GM18951 (cell line): Measurements from ENCODE around the gene UGT1A4.
"Not testable (repeated sequence)": the region's sequence is repeated elsewhere in the genome, so short reads cannot be mapped to it uniquely, and the experiment has no call there.

Experiments
- POLR2A ChIP-seq: IDR thresholded peaks from 4 replicates; pipeline ENCODE4 v1.6.1; 2011; ENCODE audit warnings: mild to moderate bottlenecking; ENCODE audit not compliant: insufficient read length, insufficient read depth; ENCODE audit errors: extremely low read depth
- in situ Hi-C: fragments of 300-500 bp; cut with MboI; formaldehyde crosslinking; loops from one replicate; pipeline ENCODE4 v1.12.0; 2022; ENCODE audit warnings: low sequenced_read_pairs, mixed read lengths, inconsistent platforms; ENCODE audit not compliant: unreplicated experiment

The UGT1A4 gene

DNA sequence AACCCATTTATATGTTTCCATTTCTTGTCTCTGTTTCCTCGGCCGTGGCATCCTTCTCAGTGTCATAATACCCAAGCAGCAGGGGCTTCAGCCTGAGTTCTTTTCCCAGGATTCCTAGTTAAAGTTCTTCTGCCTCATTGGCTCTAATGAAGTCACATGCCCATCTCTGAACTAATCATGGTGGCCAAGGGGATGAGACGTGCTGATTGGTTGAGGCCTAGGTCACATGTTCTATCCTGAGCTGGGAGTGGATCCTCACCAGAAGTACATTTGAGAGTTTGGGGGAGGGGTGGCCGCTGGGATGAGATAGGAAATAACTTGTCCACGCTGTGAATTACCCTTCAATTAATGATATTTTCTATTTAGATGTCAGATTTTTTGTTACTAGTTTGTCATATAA is 9.6 kb upstream of the UGT1A4 start:
- TF ChIP-seq POLR2A: no peak
- in situ Hi-C loops: no loop called here

- in situ Hi-C loops: no loop called here
Measured at GRCh38 chr2:233711312-233712008, 7.1 kb upstream of the UGT1A4 start.

DNA sequence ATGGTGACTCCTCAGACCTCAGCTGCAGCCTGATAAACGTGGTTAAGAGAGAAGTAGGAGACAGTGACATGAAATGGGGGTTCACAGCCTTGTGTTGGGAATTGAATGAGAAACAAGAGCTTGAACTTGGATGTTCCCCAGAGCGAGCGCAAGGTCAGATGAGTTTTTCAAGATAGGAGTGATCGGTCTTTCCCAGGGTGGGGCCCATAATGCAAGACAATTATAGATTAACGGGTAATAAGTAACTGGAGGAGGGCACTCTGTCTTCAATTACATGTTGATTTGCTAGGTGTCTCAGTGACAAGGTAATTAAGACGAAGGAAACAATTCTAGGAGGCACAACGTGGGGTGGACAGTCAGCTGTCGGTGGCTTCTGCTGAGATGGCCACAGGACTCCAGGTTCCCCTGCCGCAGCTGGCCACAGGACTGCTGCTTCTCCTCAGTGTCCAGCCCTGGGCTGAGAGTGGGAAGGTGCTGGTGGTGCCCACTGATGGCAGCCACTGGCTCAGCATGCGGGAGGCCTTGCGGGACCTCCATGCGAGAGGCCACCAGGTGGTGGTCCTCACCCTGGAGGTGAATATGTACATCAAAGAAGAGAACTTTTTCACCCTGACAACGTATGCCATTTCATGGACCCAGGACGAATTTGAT is 5.8 kb upstream of the UGT1A4 start, which contains the start of gene UGT1A5:
TSS of gene UGT1A5 (plus strand) at position 297 of the 651 bp plus-strand sequence. CDS start at position 382, 85 bp downstream.
- in situ Hi-C loops: no loop called here

More at GRCh38 chr2:233711312-233712008, 7.1 kb upstream of the UGT1A4 start:
- no peak for TF ChIP-seq POLR2A

DNA sequence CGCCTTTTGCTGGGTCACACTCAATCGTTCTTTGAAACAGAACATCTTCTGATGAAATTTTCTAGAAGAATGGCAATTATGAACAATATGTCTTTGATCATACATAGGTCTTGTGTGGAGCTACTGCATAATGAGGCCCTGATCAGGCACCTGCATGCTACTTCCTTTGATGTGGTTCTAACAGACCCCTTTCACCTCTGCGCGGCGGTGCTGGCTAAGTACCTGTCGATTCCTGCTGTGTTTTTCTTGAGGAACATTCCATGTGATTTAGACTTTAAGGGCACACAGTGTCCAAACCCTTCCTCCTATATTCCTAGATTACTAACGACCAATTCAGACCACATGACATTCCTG is 5.3 kb upstream of the UGT1A4 start:
- in situ Hi-C loops: no loop called here
- TF ChIP-seq POLR2A: no peak

More for the DNA sequence above, 5.8 kb upstream of the UGT1A4 start, which contains the start of gene UGT1A5:
- no peak for TF ChIP-seq POLR2A

- TF ChIP-seq POLR2A: no peak
- in situ Hi-C loops: no loop called here
Measured at GRCh38 chr2:233714121-233714520, 4.4 kb upstream of the UGT1A4 start.

DNA sequence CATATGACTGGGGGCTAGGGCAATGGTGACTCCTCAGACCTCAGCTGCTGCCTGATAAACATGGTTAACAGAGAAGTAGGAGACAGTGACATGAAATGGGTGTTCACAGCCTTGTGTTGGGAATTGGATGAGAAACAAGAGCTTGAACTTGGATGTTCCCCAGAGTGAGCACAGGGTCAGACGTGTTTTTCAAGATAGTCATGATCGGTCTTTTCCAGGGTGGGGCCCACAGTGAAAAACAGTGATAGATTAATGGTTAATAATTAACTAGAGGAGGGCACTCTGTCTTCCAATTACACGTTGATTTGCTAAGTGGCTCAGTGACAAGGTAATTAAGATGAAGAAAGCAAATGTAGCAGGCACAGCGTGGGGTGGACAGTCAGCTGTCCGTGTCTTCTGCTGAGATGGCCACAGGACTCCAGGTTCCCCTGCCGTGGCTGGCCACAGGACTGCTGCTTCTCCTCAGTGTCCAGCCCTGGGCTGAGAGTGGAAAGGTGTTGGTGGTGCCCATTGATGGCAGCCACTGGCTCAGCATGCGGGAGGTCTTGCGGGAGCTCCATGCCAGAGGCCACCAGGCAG is 10.3 kb downstream of the UGT1A4 start, which contains the start of gene UGT1A3:
TSS of gene UGT1A3 (plus strand) at position 320 of the 579 bp plus-strand sequence. CDS start at position 405, 85 bp downstream.
- no peak for TF ChIP-seq POLR2A
- in situ Hi-C loops: no loop called here

GRCh38 chr2:233736868-233737653 is 18.5 kb downstream of the UGT1A4 start:
- in situ Hi-C loops: not testable (repeated sequence)

DNA sequence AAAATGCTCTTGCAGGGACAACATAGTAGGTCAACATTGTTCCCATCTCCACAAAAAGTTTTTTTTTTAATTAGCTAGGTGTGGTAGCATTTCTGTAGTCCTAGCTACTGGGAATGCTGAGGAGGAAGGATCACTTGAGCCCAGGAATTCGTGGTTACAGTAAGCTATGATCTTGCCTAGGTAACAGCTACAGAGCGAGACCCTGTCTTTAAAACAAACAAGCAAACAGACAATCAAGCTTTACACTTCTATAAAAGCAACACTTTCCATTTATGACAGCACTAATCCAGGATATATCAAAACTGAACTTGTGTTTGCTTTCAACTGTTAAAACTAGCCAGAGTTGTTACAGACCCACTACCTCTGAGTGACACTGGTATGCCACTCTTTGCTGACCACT is 22.3 kb downstream of the UGT1A4 start:
- no peak for TF ChIP-seq POLR2A
- in situ Hi-C loops: no loop called here

- in situ Hi-C loops: no loop called here
Measured at GRCh38 chr2:233743464-233744259, 25.1 kb downstream of the UGT1A4 start.

DNA sequence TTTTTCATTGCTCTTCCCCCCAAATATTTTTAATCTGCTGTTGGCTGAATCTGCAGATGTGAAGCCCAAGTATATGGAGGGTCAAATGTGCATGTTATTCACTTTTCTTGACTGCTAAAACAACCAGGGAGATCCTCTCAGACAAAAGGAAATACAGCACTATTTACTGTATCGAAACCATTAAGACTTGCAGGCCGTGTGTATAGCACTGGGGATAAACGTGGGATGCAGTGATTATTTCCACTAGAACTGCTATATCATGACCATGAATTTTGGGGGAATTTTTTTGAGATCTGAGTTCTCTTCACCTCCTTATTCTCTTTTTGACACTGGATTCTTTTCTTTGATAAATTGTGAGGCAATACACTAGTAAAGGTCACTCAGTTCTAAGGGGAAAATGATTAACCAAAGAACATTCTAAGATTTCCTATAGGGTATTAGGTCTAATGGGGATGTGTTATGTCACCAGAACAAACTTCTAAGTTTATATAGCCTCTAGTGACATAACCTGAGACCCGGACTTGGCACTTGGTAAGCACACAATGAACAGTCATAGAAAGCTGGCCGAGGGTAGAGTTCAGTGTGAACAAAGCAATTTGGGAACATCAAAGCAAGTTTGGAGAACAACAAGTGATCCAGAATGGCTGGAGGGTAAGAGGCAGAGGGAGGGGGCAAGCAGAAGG is 26.7 kb downstream of the UGT1A4 start:
- no peak for TF ChIP-seq POLR2A
- in situ Hi-C loops: no loop called here

More at GRCh38 chr2:233743464-233744259, 25.1 kb downstream of the UGT1A4 start:
- no peak for TF ChIP-seq POLR2A

GRCh38 chr2:233745838-233746237 is 27.3 kb downstream of the UGT1A4 start:
- in situ Hi-C loops: not testable (repeated sequence)
